ENCODE measurements around the gene SH3YL1. TPM values are rescaled to one million over a fixed set of nuclear protein-coding genes. Genes with fewer than 3 reads are reported as not detected.

The SH3YL1 gene
- polyA plus RNA-seq, 1 experiment: 27.6 TPM

GRCh38 chr2:248724-249123 lies 15.1 kb downstream of the SH3YL1 start:
- TF ChIP-seq, protein P1, sequence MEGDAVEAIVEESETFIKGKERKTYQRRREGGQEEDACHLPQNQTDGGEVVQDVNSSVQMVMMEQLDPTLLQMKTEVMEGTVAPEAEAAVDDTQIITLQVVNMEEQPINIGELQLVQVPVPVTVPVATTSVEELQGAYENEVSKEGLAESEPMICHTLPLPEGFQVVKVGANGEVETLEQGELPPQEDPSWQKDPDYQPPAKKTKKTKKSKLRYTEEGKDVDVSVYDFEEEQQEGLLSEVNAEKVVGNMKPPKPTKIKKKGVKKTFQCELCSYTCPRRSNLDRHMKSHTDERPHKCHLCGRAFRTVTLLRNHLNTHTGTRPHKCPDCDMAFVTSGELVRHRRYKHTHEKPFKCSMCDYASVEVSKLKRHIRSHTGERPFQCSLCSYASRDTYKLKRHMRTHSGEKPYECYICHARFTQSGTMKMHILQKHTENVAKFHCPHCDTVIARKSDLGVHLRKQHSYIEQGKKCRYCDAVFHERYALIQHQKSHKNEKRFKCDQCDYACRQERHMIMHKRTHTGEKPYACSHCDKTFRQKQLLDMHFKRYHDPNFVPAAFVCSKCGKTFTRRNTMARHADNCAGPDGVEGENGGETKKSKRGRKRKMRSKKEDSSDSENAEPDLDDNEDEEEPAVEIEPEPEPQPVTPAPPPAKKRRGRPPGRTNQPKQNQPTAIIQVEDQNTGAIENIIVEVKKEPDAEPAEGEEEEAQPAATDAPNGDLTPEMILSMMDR (IDR thresholded peaks at IDR 0.05; ENCODE audit: low read depth, low read length): no peak
- no peaks in the 10 kb centered on the region for H3K9me3 ChIP-seq (ENCODE audit: control insufficient read depth, insufficient read depth, low read length)
- H3K27me3 ChIP-seq (ENCODE audit: control insufficient read depth, insufficient read depth, low read length): no peaks in the 10 kb centered on the region
- ChIA-PET CTCF (interaction anchor here (1.1 to 6.5 kb wide), 2 partner anchors 11 to 42 kb away, joined by 3 to 62 read pairs; no protein-coding TSS in a partner anchor), POLR2A (no interaction called here)
- no peak for DNase-seq (ENCODE audit: low read depth, low spot score)
- no peak overlapping the region for H3K4me3 ChIP-seq (ENCODE audit: low read depth, low read length)
- no peak overlapping the region for H3K27ac ChIP-seq (ENCODE audit: low read depth, low read length)

- peak; percentile 47 for DNase-seq (ENCODE audit: low read depth, low spot score)
- peak overlapping the region; percentile 49 for H3K27ac ChIP-seq (ENCODE audit: low read depth, low read length)
- ChIA-PET POLR2A (no interaction called here), CTCF (interaction anchor here (0.5 to 6.5 kb wide), 22 partner anchors 8 to 1304 kb away, joined by 3 to 62 read pairs (median 5); partner anchors contain the start of genes ALKAL2 and SH3YL1)
- H3K9me3 ChIP-seq (ENCODE audit: control insufficient read depth, insufficient read depth, low read length): no peaks in the 10 kb centered on the region
- H3K4me3 ChIP-seq (ENCODE audit: low read depth, low read length): no peak overlapping the region
- TF ChIP-seq, protein P1 (IDR thresholded peaks at IDR 0.05; ENCODE audit: low read depth, low read length): peak; percentile 64
- H3K27me3 ChIP-seq (ENCODE audit: control insufficient read depth, insufficient read depth, low read length): no peaks in the 10 kb centered on the region
Measured at GRCh38 chr2:246489-247144, 17.2 kb downstream of the SH3YL1 start.

- ChIA-PET POLR2A (no interaction called here), CTCF (interaction anchor here (6.5 kb wide), 1 partner anchor 15 kb away, joined by 62 read pairs; no protein-coding TSS in a partner anchor)
- H3K9me3 ChIP-seq (ENCODE audit: control insufficient read depth, insufficient read depth, low read length): no peaks in the 10 kb centered on the region
- H3K27ac ChIP-seq (ENCODE audit: low read depth, low read length): no peak overlapping the region
- no peaks in the 10 kb centered on the region for H3K27me3 ChIP-seq (ENCODE audit: control insufficient read depth, insufficient read depth, low read length)
- TF ChIP-seq, protein P1 (IDR thresholded peaks at IDR 0.05; ENCODE audit: low read depth, low read length): no peak
- H3K4me3 ChIP-seq (ENCODE audit: low read depth, low read length): no peak overlapping the region
- DNase-seq (ENCODE audit: low read depth, low spot score): no peak
Measured at GRCh38 chr2:244547-244946, 19.3 kb downstream of the SH3YL1 start.

GRCh38 chr2:238869-239268 lies 25.0 kb downstream of the SH3YL1 start:
- CTCF ChIA-PET: interaction anchor here (3.0 to 3.2 kb wide), 2 partner anchors 8 to 51 kb away, joined by 14 to 23 read pairs; no protein-coding TSS in a partner anchor
- no peak overlapping the region for H3K27ac ChIP-seq (ENCODE audit: low read depth, low read length)
- POLR2A ChIA-PET: no interaction called here
- H3K9me3 ChIP-seq (ENCODE audit: control insufficient read depth, insufficient read depth, low read length): no peaks in the 10 kb centered on the region
- TF ChIP-seq, protein P1 (IDR thresholded peaks at IDR 0.05; ENCODE audit: low read depth, low read length): no peak
- DNase-seq (ENCODE audit: low read depth, low spot score): no peak
- no peaks in the 10 kb centered on the region for H3K27me3 ChIP-seq (ENCODE audit: control insufficient read depth, insufficient read depth, low read length)
- no peak overlapping the region for H3K4me3 ChIP-seq (ENCODE audit: low read depth, low read length)

- DNase-seq (ENCODE audit: low read depth, low spot score): no peak
Measured at GRCh38 chr2:238431-238830, 25.4 kb downstream of the SH3YL1 start.

More at GRCh38 chr2:238431-238830, 25.4 kb downstream of the SH3YL1 start:
- H3K27ac ChIP-seq (ENCODE audit: low read depth, low read length): no peak overlapping the region
- H3K27me3 ChIP-seq (ENCODE audit: control insufficient read depth, insufficient read depth, low read length): no peaks in the 10 kb centered on the region
- ChIA-PET CTCF (interaction anchor here (1.0 to 3.2 kb wide), 3 partner anchors 8 to 1312 kb away, joined by 6 to 23 read pairs (median 14); no protein-coding TSS in a partner anchor), POLR2A (no interaction called here)
- H3K9me3 ChIP-seq (ENCODE audit: control insufficient read depth, insufficient read depth, low read length): no peaks in the 10 kb centered on the region
- TF ChIP-seq, protein P1 (IDR thresholded peaks at IDR 0.05; ENCODE audit: low read depth, low read length): no peak
- H3K4me3 ChIP-seq (ENCODE audit: low read depth, low read length): no peak overlapping the region
